Lung (tissue), 12 donors: Measurements from ENCODE around the gene CDNF. TPM values are rescaled to one million over a fixed set of nuclear protein-coding genes. Genes with fewer than 3 reads are reported as not detected.

ENCODE experiments used
- ATAC-seq: fragments of 200-7000 bp; cut with Tn5 transposase; one replicate; pipeline ENCODE4 v1.9.1; 2020; ENCODE audit warnings: moderate number of reproducible peaks; ENCODE audit not compliant: insufficient read depth, low FRiP score
- DNase-seq, 3 donors: peaks; one replicate each; pipeline ENCODE4 v3.0.0-alpha.2; 2013 to 2017
- H3K27ac ChIP-seq, 2 donors: one replicate each; pipeline ENCODE4 v1.5.1; 2013; ENCODE audit warnings: mild to moderate bottlenecking in 2 of 2, moderate library complexity in 2 of 2, control low read depth in 1 of 2, inconsistent platforms in 1 of 2, low read depth in 1 of 2, low read length in 1 of 2
- H3K27me3 ChIP-seq, 3 donors: one replicate each; pipeline ENCODE4 v1.5.1; 2013; ENCODE audit warnings: low read length in 2 of 3; ENCODE audit not compliant: control insufficient read depth in 3 of 3, insufficient read depth in 3 of 3
- H3K36me3 ChIP-seq, 4 donors: one replicate each; pipeline ENCODE4 v1.5.1; 2013; ENCODE audit warnings: low read length in 4 of 4, mild to moderate bottlenecking in 1 of 4, moderate library complexity in 1 of 4; ENCODE audit not compliant: control insufficient read depth in 4 of 4, insufficient read depth in 4 of 4
- H3K4me1 ChIP-seq, 5 donors: one replicate each; pipeline ENCODE4 v1.5.1; 2013; ENCODE audit warnings: low read length in 5 of 5, mild to moderate bottlenecking in 2 of 5, moderate library complexity in 1 of 5; ENCODE audit not compliant: control insufficient read depth in 5 of 5, insufficient read depth in 5 of 5
- H3K4me3 ChIP-seq: one replicate; pipeline ENCODE4 v1.5.1; 2013; ENCODE audit warnings: mild to moderate bottlenecking, control low read depth, moderate library complexity
- H3K9ac ChIP-seq, 2 donors: one replicate each; pipeline ENCODE4 v1.5.1; 2013; ENCODE audit warnings: low read length in 2 of 2, control low read depth in 1 of 2; ENCODE audit not compliant: insufficient read depth in 1 of 2
- H3K9me3 ChIP-seq, 4 donors: one replicate each; pipeline ENCODE4 v1.5.1; 2013; ENCODE audit warnings: low read length in 3 of 4, mild to moderate bottlenecking in 1 of 4, moderate library complexity in 1 of 4; ENCODE audit not compliant: control insufficient read depth in 4 of 4, insufficient read depth in 3 of 4
- WGBS, 2 donors: extraction: QIAGEN DNeasy Blood & Tissue Kit; methylation state at CpG; one replicate each; pipeline ENCODE4 v1.1.7; 2013; 5-methylcytosine and 5-hydroxymethylcytosine counted together
- polyA plus RNA-seq, 2 donors: library from polyadenylated mRNA; stranded (reverse); fragments of 200-250 nt; gene quantifications; one replicate each; pipeline ENCODE4 v1.2.1, GENCODE V29; 2013
- total RNA-seq, 2 donors: library from RNA; depleted of rRNA in 1 of 2; stranded (reverse); fragments of >200 nt in 1 of 2; gene quantifications; one replicate each; pipeline ENCODE4 v1.2.1, GENCODE V29; 2014 to 2021
- TF ChIP-seq, protein P1 (sequence below): IDR thresholded peaks from 2 replicates; pipeline ENCODE4 v1.5.1; 2012; ENCODE audit warnings: mild to moderate bottlenecking; ENCODE audit errors: control extremely low read depth, extremely low read depth
- donor health status: control.
- donor health status: control.
- donor health status: Bipolar disorder and iron deficiency.
- donor health status: healthy.
- donor health status: DM: yes; HTN: yes; CAD: no.

Gene CDNF
- total and polyA plus RNA-seq, 4 donors, result 0.60 to 3.1 (median 1.9) TPM

DNA sequence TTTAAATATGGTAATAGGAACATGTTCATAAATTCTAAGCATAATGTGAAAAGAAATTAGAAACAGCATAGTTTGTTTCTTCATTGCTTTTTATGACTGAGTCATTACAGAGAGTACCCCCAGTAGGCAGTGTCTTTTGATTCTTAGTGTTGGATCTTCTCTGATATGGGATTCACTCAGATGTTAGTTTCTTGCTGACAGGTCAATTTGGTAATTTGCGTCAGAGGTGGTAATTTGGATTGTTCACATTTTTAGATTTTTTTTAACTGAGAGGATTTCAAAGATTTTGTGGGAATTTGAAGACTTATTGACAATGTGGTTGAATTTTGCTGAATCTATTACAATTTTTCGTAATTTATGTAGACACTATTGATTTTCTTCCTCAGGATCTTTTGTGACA lies 2.3 kb upstream of the CDNF start:
- Histone ChIP-seq H3K4me1 (peaks cover 2 to 16% (median 5%) of the 10 kb centered on the region in 5 donors), H3K27me3 (no peaks in the 10 kb centered on the region), H3K27ac (no peak overlapping the region), H3K4me3 (no peak overlapping the region), H3K9me3 (no peaks in the 10 kb centered on the region), H3K9ac (no peak overlapping the region), H3K36me3 (peaks cover 15 to 34% (median 26%) of the 10 kb centered on the region in 4 donors)
- 95 to 97% methylated on average over 2 of the region's 2 CpGs for WGBS, 2 donors
- ATAC-seq (no peak), DNase-seq (no peak)
- TF ChIP-seq, protein P1, sequence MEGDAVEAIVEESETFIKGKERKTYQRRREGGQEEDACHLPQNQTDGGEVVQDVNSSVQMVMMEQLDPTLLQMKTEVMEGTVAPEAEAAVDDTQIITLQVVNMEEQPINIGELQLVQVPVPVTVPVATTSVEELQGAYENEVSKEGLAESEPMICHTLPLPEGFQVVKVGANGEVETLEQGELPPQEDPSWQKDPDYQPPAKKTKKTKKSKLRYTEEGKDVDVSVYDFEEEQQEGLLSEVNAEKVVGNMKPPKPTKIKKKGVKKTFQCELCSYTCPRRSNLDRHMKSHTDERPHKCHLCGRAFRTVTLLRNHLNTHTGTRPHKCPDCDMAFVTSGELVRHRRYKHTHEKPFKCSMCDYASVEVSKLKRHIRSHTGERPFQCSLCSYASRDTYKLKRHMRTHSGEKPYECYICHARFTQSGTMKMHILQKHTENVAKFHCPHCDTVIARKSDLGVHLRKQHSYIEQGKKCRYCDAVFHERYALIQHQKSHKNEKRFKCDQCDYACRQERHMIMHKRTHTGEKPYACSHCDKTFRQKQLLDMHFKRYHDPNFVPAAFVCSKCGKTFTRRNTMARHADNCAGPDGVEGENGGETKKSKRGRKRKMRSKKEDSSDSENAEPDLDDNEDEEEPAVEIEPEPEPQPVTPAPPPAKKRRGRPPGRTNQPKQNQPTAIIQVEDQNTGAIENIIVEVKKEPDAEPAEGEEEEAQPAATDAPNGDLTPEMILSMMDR, result no peak

DNA sequence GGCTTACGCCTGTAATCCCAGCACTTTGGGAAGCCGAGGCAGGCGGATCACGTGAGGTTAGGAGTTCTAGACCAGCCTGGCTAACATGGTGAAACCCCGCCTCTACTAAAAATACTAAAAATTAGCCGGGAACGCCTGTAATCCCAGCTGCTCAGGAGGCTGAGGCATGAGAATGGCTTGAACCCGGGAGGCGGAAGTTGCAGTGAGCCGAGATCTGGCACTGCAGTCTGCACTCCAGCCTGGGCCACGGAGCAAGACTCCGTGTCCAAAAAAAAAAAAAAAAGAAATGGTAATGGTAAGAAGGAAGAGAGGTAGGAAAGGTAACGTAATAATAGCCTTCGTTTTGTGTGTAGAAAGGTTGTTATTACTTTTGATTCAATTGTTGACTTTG lies 1.5 kb upstream of the CDNF start:
- H3K9ac ChIP-seq, result peak overlapping the region; percentile 87 to 90
- DNase-seq, result peak in 2 of 3 donors; percentile 16 to 17
- H3K9me3 ChIP-seq, result no peaks in the 10 kb centered on the region
- TF ChIP-seq, protein P1, result no peak
- H3K27me3 ChIP-seq, result no peaks in the 10 kb centered on the region
- WGBS, 2 donors, result 14 to 15% methylated on average over 14 of the region's 14 CpGs
- peak overlapping the region; percentile 82 for H3K4me3 ChIP-seq
- ATAC-seq, result no peak
- H3K36me3 ChIP-seq, result peaks cover 12 to 34% (median 26%) of the 10 kb centered on the region in 4 donors
- H3K27ac ChIP-seq, result peak overlapping the region in 1 of 2 donors; percentile 97
- H3K4me1 ChIP-seq, result peaks cover 2 to 16% (median 5%) of the 10 kb centered on the region in 5 donors

DNA sequence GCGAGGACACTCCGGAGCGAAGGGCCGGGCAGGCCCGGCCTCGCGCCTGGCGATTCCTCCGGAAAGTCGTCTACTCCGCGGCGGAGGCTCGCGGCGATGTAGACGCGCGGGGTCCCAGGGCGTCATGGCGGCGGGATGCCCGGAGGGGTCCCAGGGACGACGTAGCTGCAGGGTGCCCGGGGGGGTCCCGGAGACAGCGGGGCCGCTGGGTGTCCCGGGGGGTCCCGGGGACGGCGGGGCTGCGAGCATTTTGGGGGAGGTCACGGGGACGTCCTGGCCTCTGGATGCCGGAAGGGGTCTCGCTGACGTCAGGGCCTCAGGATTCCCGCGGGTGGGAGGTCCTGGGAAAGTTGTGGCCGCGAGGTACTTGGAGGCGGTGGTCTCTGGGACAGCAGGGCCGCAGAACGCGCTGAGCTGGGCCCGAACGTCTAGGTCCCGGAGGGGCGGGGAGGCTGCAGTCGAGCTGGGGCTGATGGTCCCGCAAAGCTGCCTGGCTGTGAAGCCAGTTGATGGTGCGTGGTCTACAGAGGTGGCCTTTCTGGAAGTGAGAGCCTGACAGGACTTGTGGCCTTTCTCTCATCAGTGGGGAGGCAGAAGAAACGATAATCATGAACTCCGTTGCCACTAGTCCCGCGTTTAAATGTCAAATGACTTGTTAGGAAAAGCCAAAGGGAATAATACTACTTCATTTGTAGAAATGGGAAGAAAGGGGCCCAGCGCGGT lies 906 bp upstream of the CDNF start:
- peak overlapping the region; percentile 82 for H3K4me3 ChIP-seq
- no peak for ATAC-seq
- DNase-seq, result peak; percentile 50 to 77 (median 68)
- no peaks in the 10 kb centered on the region for H3K27me3 ChIP-seq
- WGBS, 2 donors, result 0 to 1% methylated on average over 45 to 60 of the region's 60 CpGs
- peaks cover 6 to 30% (median 24%) of the 10 kb centered on the region in 4 donors for H3K36me3 ChIP-seq
- peaks cover 2 to 16% (median 5%) of the 10 kb centered on the region in 5 donors for H3K4me1 ChIP-seq
- peak overlapping the region; percentile 96 to 97 for H3K27ac ChIP-seq
- H3K9me3 ChIP-seq, result no peaks in the 10 kb centered on the region
- peak overlapping the region; percentile 87 to 90 for H3K9ac ChIP-seq
- TF ChIP-seq, protein P1, result no peak
